Brain microvascular endothelial cell (primary cell): ENCODE measurements around the gene HMCN2.

Source experiments
- DNase-seq: peaks from one replicate; pipeline ENCODE4 v3.0.0-alpha.2; 2020
- H3K27ac ChIP-seq: fragments of 250-450 bp; sonication (Bioruptor Pico); 2 replicates; pipeline ENCODE4 v1.5.1; 2020; ENCODE audit warnings: mild to moderate bottlenecking, moderate library complexity
- H3K27me3 ChIP-seq: fragments of 250-450 bp; sonication (Bioruptor Pico); replicated peaks from 2 replicates; pipeline ENCODE4 v1.5.1; 2020; ENCODE audit warnings: mild to moderate bottlenecking
- H3K36me3 ChIP-seq: fragments of 250-450 bp; sonication (Bioruptor Pico); replicated peaks from 2 replicates; pipeline ENCODE4 v1.5.1; 2020; ENCODE audit warnings: mild to moderate bottlenecking
- H3K4me3 ChIP-seq: 2 replicates; pipeline ENCODE4 v1.5.1; 2011; ENCODE audit warnings: low read depth, mild to moderate bottlenecking, control low read depth, low read length, moderate library complexity
- in situ Hi-C: cut with HindIII; loops from 2 replicates; pipeline ENCODE4 v1.10.0; 2017; ENCODE audit warnings: low sequenced_read_pairs, low pct_ligation_motif_present
- TF ChIP-seq, protein P1 (sequence below): IDR thresholded peaks from 2 replicates; pipeline ENCODE4 v1.5.1; 2011; ENCODE audit warnings: low read depth, mild to moderate bottlenecking, moderate library complexity, low read length, control low read depth, inconsistent platforms; ENCODE audit errors: missing control alignments

Gene HMCN2

DNA sequence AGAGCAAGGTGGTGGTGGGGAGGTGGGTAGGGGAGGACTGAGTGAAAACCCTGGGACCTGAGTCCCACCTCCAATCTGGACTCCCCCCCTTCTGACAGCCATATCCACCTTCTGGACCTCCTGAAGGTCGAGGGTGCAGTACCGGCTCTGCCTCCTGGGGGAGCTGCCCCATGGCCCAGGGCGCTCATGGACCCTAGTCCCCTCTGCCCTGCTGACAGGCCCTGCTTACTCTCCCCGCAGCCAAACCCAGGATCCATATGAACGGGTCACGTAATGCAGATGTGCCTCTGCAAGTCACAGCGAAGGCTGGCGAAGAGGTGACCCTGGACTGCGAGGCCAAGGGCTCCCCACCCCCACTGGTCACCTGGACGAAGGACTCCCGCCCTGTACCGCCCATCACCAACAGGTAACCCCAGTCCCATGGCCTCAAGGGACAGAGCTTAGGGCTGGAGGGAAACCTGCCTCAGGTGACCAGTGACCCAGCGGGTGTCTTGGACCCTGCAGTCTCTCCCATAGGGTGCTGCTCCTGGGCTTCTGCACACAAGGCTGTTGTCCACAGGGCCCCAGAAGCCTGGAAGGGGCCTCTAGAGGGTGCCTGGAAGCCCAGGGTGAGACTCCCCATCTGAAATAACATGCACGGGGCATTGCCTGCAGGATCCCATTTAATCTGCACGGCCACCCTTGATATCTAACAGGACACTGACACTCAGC lies 61.7 kb downstream of the HMCN2 start:
- H3K36me3 ChIP-seq: no peaks in the 10 kb centered on the region
- DNase-seq: no peak
- H3K4me3 ChIP-seq: no peak overlapping the region
- TF ChIP-seq, protein P1, sequence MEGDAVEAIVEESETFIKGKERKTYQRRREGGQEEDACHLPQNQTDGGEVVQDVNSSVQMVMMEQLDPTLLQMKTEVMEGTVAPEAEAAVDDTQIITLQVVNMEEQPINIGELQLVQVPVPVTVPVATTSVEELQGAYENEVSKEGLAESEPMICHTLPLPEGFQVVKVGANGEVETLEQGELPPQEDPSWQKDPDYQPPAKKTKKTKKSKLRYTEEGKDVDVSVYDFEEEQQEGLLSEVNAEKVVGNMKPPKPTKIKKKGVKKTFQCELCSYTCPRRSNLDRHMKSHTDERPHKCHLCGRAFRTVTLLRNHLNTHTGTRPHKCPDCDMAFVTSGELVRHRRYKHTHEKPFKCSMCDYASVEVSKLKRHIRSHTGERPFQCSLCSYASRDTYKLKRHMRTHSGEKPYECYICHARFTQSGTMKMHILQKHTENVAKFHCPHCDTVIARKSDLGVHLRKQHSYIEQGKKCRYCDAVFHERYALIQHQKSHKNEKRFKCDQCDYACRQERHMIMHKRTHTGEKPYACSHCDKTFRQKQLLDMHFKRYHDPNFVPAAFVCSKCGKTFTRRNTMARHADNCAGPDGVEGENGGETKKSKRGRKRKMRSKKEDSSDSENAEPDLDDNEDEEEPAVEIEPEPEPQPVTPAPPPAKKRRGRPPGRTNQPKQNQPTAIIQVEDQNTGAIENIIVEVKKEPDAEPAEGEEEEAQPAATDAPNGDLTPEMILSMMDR: peak; percentile 57
- H3K27me3 ChIP-seq: peaks cover 53% of the 10 kb centered on the region
- in situ Hi-C loops: no loop called here
- H3K27ac ChIP-seq: no peak overlapping the region

DNA sequence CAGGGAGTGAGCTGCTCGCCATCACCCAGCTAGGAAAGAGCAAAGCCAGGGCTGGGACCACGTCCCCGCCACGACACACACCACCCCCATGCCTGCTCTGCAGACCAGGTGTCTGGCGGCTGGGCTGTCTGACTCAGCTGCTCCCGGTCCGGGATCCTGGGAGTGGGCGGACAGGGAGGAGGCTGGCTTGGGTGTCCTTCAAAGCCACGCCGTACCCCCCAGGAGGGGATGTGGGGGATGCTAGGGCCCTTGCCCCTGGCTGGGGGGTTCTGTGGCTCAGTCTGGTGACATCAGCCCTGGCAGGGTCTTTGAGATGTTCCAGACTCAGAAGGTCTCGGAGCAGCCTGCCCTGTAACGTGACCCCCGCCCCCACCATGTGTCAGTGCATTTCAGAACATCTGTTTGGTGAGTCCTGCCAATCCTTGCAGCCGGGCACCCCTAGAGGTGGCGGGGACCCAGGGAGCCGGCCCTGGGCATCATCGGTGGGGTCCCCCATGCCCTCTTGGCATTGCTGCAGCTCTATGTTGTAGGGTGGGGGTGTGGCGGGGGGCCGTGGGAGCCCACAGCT lies 62.3 kb downstream of the HMCN2 start:
- no peak for DNase-seq
- H3K27ac ChIP-seq: no peak overlapping the region
- TF ChIP-seq, protein P1: no peak
- no peak overlapping the region for H3K4me3 ChIP-seq
- no peaks in the 10 kb centered on the region for H3K36me3 ChIP-seq
- in situ Hi-C loops: no loop called here
- H3K27me3 ChIP-seq: peaks cover 50% of the 10 kb centered on the region

DNA sequence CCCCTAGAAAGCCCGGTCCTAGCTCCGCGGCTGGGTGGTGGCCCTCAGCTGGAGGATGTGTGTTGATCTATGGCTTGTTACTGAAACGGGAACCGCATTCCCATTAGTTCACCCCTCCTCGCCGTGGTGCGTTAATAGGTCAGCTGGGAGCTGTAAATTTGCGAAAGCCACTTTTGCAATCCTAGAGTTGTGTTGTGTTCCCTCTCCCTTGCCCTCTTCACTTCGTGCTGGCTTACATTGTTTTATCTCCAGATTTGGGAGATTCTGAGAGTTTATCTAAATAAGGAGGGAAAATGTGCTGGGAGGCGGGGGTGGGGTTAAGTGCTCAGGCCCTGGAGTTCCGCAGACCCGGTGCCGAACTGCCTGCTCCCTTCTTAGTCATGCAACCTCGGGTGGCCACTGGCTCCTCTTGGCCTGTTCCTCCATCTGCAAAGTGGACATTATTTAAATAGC lies 62.8 kb downstream of the HMCN2 start:
- TF ChIP-seq, protein P1: no peak
- H3K27ac ChIP-seq: no peak overlapping the region
- no peak for DNase-seq
- no peak overlapping the region for H3K4me3 ChIP-seq
- peaks cover 49% of the 10 kb centered on the region for H3K27me3 ChIP-seq
- no peaks in the 10 kb centered on the region for H3K36me3 ChIP-seq
- in situ Hi-C loops: no loop called here

DNA sequence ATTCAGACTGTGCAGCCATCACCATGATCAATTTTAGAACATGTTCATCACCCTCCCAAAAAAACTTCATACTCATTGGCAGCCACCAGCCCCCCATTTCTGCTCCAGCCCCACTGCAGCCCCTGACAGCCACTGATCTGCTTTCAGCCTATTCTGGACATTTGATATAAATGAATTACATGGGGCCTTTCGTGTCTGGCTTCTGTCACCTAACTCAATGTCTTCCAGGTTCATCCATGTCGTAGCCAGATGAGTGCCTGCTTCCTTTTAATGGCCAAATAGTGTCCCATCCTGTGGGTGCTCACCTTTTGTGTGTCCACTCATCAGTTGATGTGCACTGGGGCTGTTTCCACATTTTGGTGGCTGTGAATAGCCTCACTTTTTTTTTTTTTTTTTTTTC lies 63.5 kb downstream of the HMCN2 start:
- no peak for DNase-seq
- Histone ChIP-seq H3K27ac (no peak overlapping the region), H3K27me3 (peaks cover 51% of the 10 kb centered on the region), H3K36me3 (no peaks in the 10 kb centered on the region), H3K4me3 (no peak overlapping the region)
- in situ Hi-C loops: no loop called here
- TF ChIP-seq, protein P1: no peak

DNA sequence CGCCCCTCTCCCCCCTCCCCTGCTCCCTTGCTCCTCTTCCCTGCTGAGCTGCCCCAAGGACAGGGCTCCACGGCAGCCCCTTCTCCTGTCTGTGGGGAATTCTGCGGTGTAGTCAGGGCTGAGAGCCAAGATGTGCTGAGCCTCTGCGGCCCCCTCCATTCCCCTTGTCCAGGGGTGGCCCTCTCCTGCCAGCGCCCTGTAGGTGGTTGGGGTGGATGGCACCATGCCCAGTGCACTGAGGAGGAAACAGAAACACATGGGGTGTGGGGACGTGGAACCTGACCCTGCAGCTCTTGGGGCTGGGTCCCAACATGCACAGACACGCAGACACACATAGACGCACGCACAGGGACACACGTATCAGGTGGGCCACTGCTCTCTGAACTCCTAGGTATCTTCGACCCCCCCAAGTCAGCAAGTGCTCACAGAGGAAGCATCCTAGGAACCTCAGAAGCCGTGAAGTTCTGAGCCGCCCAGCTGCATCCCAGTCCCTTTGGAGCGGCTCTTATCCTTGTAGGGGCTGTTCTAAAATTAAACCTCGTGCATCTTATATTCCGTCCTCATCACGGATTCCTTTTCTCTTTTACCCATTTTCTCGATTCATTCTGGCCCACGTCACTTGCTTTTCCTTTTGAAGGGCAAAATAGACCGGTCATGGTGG lies 64.8 kb downstream of the HMCN2 start:
- Histone ChIP-seq H3K36me3 (no peaks in the 10 kb centered on the region), H3K27me3 (peaks cover 55% of the 10 kb centered on the region), H3K4me3 (no peak overlapping the region), H3K27ac (no peak overlapping the region)
- in situ Hi-C loops: no loop called here
- TF ChIP-seq, protein P1: no peak
- no peak for DNase-seq
